ENCODE results near the gene CPXM2.
"Not testable (repeated sequence)": the region's sequence is repeated elsewhere in the genome, so short reads cannot be mapped to it uniquely, and the experiment has no call there.

The CPXM2 gene

GRCh38 chr10:123766012-123766411 lies 125.6 kb downstream of the CPXM2 start:
- no peak for DNase-seq

GRCh38 chr10:123761666-123762230 lies 129.9 kb downstream of the CPXM2 start:
- no peak for DNase-seq

DNA sequence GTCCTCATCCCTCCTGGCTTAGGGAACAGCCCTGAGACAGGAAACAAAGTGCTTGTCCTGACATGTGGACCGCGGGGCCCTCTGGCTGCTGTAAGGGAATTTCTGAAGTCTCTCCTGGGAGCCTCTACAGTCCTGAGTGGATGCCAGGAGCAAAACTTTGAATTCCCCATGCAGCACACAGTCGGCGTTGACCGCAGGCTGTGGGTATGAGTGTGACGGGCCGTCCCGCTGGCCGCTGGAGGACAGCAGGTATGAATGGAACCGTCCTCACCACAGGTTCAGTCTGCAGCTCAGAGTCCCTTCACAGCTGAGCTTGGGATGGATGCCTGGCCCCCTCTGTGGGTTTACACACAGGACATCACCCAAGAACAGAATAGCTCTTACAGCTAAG lies 130.6 kb downstream of the CPXM2 start:
- no peak for DNase-seq

GRCh38 chr10:123760356-123761037 lies 131.1 kb downstream of the CPXM2 start:
- DNase-seq = no peak

DNA sequence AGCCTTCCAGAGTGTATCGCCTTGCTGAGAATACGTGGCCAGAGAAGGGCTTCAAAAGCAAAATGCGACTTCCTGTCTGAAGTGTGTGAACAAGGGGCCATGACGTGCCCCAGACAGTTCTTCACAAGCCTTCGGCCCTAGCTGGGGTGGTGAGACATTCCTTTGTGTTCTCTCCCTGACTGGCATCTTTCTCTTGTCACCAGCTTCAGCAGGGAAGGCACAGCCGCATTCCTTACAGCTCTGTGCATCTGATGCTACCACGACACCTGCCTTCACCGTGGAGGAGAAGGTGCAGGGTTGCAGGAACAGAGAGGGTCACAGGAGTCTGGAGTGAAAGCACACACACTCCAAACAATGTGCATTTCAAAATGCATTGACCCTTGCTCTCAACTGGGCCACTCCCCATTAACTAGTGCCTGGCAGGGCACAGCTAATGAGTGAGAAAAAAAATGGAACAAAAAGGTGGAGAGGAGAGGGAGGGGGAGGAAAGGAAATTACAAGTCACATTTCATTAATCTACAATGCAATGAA lies 132.0 kb downstream of the CPXM2 start:
- DNase-seq = no peak

DNA sequence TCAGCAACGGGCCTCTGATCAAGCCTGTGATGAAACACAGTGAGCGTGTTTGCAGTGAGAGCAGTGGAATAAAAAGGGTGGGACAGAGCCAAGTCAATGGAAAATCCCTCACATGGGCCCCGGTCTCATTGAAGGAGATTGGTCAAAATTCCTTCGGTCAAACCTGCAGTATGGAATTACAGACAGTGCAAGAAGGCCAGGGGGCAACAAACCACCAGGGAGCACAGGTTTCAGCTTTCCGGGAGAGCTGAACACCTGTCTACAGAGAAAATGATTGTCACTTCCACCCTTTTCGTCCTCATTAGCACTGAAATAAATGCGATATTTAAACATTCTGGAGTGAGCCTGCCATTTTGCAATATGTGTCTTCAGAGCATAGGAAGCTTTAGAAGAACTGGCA lies 132.6 kb downstream of the CPXM2 start:
- no peak for DNase-seq

- DNase-seq = no peak
Measured at GRCh38 chr10:123757853-123758252, 133.8 kb downstream of the CPXM2 start.

DNA sequence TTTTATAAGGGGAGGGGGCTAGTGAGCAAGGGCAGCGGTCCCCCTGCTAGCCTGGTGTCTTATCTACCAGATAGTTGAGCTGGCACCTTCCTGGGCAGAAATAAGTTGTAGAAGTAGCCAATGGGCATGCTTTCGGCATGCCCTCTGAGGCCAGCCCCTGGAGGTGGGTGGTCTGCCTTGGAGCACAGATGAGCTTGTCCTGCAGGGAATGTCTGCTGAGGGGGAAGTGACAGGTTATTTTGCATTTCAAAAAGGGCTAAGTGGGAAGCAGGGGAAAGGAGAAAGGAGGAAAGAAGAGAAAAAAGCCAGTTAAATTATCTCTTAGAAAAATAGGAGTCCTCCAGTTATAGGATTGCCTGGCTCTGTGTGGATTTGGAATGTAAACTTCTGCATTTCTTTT lies 136.5 kb downstream of the CPXM2 start:
- DNase-seq = no peak

DNA sequence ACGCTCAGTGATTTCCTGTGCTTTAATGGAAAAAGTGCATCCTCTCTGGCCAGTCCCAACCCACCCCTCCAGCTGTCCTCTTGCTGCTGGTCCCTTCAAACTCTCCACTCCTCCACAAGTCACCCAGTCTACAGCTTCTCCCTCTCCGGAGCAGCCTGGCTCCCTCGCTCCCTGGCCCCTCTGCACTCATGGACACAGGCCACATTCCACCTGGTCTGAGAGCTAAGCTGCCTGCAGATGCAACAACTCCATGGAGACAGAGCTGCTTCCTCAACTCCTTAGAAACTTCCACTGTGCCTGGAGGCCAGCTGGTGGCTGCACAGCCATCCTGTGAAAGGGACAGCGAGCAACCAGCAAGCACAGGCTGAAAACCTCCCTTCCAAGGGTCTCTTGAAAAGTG lies 137.5 kb downstream of the CPXM2 start:
- DNase-seq = no peak

GRCh38 chr10:123751342-123752134 lies 140.1 kb downstream of the CPXM2 start:
- DNase-seq = no peak

- no peak for DNase-seq
Measured at GRCh38 chr10:123750901-123751300, 140.7 kb downstream of the CPXM2 start.

DNA sequence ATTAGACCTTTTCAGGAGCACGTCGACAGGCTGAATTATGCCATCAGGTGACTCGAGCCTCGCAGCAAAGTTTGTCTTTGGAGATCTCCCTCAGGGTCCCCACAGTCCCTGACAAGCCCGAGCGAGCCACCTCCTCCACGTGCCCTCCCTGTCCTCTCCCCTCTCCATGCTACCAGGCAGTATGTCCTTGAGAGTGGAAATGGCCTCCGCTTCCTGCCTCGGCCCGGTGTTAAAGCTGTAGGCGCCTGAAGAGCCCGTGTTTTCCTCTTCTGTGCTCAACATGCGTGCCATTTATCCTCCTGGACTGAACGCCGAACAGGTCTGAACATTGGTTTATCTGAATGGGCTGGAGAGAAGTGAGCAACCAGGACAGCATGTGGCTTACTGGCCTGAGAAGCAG lies 142.9 kb downstream of the CPXM2 start:
- no peak for DNase-seq

DNA sequence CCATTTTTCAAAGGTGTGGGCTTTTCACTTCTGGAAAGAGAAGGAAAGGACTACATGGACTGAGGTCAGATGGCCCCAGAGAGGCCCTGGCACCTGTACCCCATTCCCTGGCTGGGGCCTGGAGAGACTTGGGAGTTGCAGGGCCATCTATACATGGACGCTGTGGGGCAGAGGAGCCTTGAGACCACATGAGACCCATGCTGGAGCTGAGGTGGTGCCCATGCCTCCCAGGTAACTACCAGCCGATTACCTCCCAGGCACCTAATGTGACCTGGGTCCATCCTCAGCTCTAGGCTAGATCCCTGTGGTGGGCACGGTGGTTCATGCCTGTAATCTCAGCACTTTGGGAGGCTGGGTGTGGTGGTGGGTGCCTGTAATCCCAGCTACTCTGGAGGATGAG lies 144.2 kb downstream of the CPXM2 start:
- no peak for DNase-seq

DNA sequence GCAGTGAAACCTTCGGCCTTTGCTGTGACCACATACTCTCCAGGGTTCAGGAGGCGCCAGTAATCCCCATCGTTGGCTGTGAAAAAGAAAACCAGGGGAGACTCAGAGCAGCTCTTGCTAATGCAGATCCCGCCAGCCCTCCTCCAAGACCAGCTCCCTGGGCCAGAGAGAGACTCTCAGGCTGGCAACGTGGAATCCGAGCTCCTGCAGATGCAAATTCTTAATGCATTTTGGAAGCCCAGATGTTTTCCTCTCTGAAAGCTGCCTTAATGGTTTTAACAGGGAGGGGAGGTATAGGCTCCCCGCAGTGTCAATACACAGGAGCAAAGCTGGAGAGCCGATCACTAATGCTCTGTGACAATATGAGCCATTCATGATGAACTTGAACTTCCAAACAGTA lies 144.7 kb downstream of the CPXM2 start:
- DNase-seq = no peak

DNA sequence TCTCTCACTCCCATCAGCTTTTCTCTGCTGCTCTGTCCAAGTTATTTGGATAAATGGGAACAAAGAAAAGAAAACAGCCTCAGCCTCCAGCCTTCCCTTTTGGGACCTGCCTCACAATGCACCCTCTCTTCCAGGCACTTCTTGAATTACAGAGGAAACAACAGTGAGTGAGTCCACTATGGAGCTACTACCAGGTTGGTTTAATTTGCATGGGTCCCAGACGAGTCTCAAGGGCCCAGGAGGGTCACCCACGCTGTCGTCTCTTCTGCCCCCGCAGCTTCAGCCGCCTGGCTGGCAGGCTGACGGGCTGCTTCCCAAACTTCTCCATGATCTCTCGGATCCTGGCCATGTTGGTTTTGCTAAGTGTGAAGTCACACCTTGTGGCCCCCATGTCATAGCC lies 145.1 kb downstream of the CPXM2 start:
- DNase-seq = no peak

DNA sequence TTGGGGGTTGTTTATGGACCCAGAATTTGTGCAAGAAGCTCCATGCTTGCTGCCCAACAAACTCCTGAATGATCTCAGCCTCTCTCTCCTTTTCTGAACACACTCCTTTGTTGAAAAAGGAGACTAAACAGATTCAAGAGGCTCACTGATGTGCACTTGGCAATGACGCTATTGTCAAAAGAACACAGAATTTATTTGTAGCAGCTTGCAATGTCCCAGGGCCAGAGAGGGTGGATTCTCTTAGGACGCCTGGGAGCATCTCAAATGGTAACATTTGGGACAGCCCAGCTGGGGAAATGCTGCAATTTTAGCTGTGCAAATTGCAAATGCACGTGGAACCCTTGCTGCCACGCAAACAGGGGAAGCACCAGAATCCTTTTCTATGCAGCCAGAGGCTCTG lies 145.5 kb downstream of the CPXM2 start:
- no peak for DNase-seq

DNA sequence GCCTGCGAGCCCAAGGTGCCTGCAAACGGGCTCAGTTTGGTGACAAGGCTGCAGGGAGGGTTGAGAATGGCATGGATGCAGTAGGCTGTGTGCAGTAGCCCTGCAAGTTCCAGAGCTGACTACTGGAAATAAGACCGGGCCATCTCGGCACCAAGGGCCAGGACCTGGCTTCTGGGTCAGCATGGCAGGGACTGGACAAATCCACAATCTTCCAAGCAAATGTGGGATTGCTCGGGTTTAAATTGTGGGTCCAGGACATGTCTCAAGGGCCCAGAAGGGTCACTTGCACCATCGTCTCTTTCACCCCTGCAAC lies 147.4 kb downstream of the CPXM2 start:
- DNase-seq = no peak

DNA sequence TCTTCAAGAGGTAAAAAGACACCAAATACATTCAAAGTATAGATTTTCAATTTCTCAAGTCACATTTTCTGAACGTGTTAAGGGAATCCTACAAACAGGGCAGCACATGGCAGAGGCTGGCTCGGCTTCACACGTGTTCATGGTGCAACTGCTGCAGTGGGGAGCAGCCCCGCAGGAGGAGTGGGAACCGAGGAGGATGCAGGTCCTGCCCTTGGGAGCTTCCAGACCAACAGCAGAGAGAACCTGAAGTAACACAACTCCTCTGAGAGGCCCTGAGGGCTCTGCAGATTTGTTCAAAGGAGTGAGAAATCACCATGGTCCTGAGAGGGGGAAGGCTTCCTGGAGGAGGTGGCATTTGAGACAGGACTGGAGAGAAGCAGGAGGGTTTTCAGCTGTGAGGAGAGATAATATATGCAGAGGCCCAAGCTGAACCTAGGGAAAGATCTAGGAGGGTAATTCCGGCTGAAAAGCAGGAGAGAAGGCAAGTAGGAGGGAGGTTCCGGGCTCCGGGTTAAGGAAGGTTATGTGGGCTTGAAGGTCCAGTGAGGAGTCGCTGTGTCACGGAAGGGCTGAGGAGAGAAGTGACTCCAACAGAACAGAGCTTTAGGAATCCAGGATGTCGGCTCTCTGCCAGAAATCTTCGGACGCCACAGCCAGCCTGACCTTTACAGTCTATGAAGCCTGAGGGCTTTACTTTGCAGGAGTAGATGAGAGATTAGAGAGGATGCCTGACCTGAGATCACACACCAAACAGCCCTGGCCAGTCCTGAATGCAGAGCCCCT lies 148.0 kb downstream of the CPXM2 start:
- DNase-seq = no peak

DNA sequence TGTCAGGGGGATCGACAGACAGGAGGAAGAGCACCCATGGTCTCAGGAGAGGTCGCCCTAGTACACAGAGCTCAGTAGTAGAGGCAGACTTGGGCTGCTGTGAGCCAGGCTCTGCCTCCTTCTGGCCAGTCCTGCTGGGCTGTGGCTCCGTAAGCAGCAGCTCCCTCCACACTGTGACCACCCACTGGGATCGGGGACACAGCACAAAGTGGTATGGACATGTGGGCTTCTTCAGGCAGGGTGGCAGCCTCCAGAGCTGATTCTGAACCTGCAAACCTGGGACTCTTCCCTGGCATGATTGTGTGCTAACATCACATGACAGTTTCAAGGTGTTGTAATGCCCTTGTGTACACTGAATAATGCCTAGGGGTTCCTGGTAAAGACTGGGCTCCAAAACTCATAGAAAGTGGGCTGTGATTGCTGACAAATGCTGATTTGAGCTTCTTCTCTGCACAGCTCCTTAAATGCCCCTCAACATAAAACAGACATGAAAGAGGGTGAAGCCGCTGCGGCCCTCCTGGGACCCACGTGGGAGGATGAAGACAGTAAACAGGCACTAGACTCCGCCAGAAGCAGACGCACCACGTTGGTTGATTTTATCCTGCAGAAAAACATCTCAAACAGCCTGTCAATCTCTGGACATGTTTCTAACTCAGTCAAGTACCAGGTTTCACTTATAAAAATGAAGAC lies 148.7 kb downstream of the CPXM2 start:
- no peak for DNase-seq

- DNase-seq = no peak
Measured at GRCh38 chr10:123741711-123742110, 149.9 kb downstream of the CPXM2 start.

GRCh38 chr10:123741146-123741545 lies 150.5 kb downstream of the CPXM2 start:
- DNase-seq = no peak

GRCh38 chr10:123736917-123737316 lies 154.7 kb downstream of the CPXM2 start:
- not testable (repeated sequence) for DNase-seq

DNA sequence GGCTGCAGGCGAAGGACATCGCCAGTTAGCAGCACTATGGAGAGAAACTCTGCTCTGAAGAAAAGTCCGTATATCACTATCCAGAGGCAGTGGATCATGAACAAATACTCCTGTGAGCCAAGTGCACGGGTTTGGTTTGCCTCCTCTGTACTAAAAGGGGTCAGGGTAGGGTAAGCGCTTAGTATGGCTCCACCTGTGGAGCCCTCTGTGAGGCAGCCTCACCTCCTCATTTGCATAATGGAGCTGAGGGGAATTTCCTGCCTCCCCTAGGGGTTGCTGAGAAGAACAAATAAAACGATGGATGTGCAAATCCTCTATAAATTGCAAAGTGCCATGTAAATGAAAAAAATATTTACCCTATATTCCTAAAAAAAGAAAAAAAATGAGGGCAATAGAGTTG lies 162.1 kb downstream of the CPXM2 start:
- DNase-seq = no peak
